ENCODE data around the gene PRR16. TPM values are rescaled to one million over a fixed set of nuclear protein-coding genes. Genes with fewer than 3 reads are reported as not detected.

Gene PRR16
- total RNA-seq, 4 donors from 2014 or later, result 2.7 to 7.0 (median 3.7) TPM

- WGBS, 2 donors (ENCODE audit: low coverage in 1 of 2), result 92 to 100% methylated on average over 1 to 2 of the region's 2 CpGs
- Histone ChIP-seq H3K9me3 (no peaks in the 10 kb centered on the region), H3K36me3 (no peaks in the 10 kb centered on the region), H3K4me1 (no peaks in the 10 kb centered on the region), H3K27ac (no peak overlapping the region), H3K4me3 (no peak overlapping the region), H3K27me3 (no peaks in the 10 kb centered on the region)
- TF ChIP-seq POLR2AphosphoS5 (IDR thresholded peaks at IDR 0.05) (no peak), EP300 (IDR thresholded peaks at IDR 0.05) (no peak), POLR2A (IDR thresholded peaks at IDR 0.05) (no peak), CTCF (IDR thresholded peaks at IDR 0.05) (no peak)
- ATAC-seq, result no peak
Measured at GRCh38 chr5:120507800-120508463, 43.8 kb downstream of the PRR16 start.

GRCh38 chr5:120509053-120509452, 45.0 kb downstream of the PRR16 start:
- H3K4me3 ChIP-seq, result no peak overlapping the region
- H3K27ac ChIP-seq, result no peak overlapping the region
- H3K36me3 ChIP-seq, result no peaks in the 10 kb centered on the region
- TF ChIP-seq POLR2A (IDR thresholded peaks at IDR 0.05), result no peak
- TF ChIP-seq EP300 (IDR thresholded peaks at IDR 0.05), result no peak
- no peak for TF ChIP-seq POLR2AphosphoS5 (IDR thresholded peaks at IDR 0.05)
- no peak for TF ChIP-seq CTCF (IDR thresholded peaks at IDR 0.05)
- H3K9me3 ChIP-seq, result no peaks in the 10 kb centered on the region
- no peaks in the 10 kb centered on the region for H3K27me3 ChIP-seq
- no peaks in the 10 kb centered on the region for H3K4me1 ChIP-seq
- WGBS, 2 donors (ENCODE audit: low coverage in 1 of 2), result 74 to 85% methylated on average over 3 of the region's 3 CpGs
- no peak for ATAC-seq

GRCh38 chr5:120510098-120510637, 46.1 kb downstream of the PRR16 start:
- Histone ChIP-seq H3K27ac (no peak overlapping the region), H3K4me3 (no peak overlapping the region), H3K27me3 (no peaks in the 10 kb centered on the region), H3K9me3 (no peaks in the 10 kb centered on the region), H3K36me3 (no peaks in the 10 kb centered on the region), H3K4me1 (no peaks in the 10 kb centered on the region)
- WGBS, 2 donors (ENCODE audit: low coverage in 1 of 2), result 58 to 62% methylated on average over 2 of the region's 2 CpGs
- ATAC-seq, result no peak
- TF ChIP-seq CTCF (IDR thresholded peaks at IDR 0.05), result no peak
- no peak for TF ChIP-seq EP300 (IDR thresholded peaks at IDR 0.05)

- H3K4me1 ChIP-seq, result no peaks in the 10 kb centered on the region
- H3K36me3 ChIP-seq, result no peaks in the 10 kb centered on the region
- H3K27me3 ChIP-seq, result no peaks in the 10 kb centered on the region
- H3K4me3 ChIP-seq, result no peak overlapping the region
- TF ChIP-seq POLR2A (IDR thresholded peaks at IDR 0.05) (no peak), CTCF (IDR thresholded peaks at IDR 0.05) (no peak), POLR2AphosphoS5 (IDR thresholded peaks at IDR 0.05) (no peak), EP300 (IDR thresholded peaks at IDR 0.05) (no peak)
- no peaks in the 10 kb centered on the region for H3K9me3 ChIP-seq
- WGBS, 2 donors (ENCODE audit: low coverage in 1 of 2), result 74 to 76% methylated on average over 4 of the region's 4 CpGs
- no peak overlapping the region for H3K27ac ChIP-seq
- ATAC-seq, result no peak
Measured at GRCh38 chr5:120510994-120511686, 47.0 kb downstream of the PRR16 start.

- H3K27ac ChIP-seq, result no peak overlapping the region
- H3K4me3 ChIP-seq, result no peak overlapping the region
- no peak for ATAC-seq
- no peaks in the 10 kb centered on the region for H3K9me3 ChIP-seq
- no peaks in the 10 kb centered on the region for H3K4me1 ChIP-seq
- no peaks in the 10 kb centered on the region for H3K36me3 ChIP-seq
- WGBS, 2 donors (ENCODE audit: low coverage in 1 of 2), result 29 to 58% methylated on average over 1 to 2 of the region's 2 CpGs
- no peaks in the 10 kb centered on the region for H3K27me3 ChIP-seq
- TF ChIP-seq POLR2AphosphoS5 (IDR thresholded peaks at IDR 0.05) (no peak), POLR2A (IDR thresholded peaks at IDR 0.05) (no peak), CTCF (IDR thresholded peaks at IDR 0.05) (no peak), EP300 (IDR thresholded peaks at IDR 0.05) (no peak)
Measured at GRCh38 chr5:120512068-120512467, 48.0 kb downstream of the PRR16 start.
